Activated CD4-positive, alpha-beta T cell treated with anti-CD3 and anti-CD28 coated beads, Interleukin-2, amount 10 ng/mL, durations not matched to agents 7 days and 5 days (primary cell): Measurements from ENCODE around the gene POP7. TPM values are rescaled to one million over a fixed set of nuclear protein-coding genes. Genes with fewer than 3 reads are reported as not detected.
A peak's percentile ranks its signal among the peaks of the same experiment; 100 is the strongest.
"Not testable (repeated sequence)": the region's sequence is repeated elsewhere in the genome, so short reads cannot be mapped to it uniquely, and the experiment has no call there.

Experiments used
- CTCF ChIA-PET: fragments of 350-600 bp; sonication (Branson Sonifier 250); formaldehyde crosslinking; loops from one replicate; lab custom pipeline; 2021; ENCODE audit warnings: antibody characterized with exemption; lab: Charles Lee
- POLR2A ChIA-PET: fragments of 350-600 bp; sonication (Branson Sonifier 250); formaldehyde crosslinking; loops from one replicate; lab custom pipeline; 2021; ENCODE audit warnings: antibody characterized with exemption; lab: Charles Lee
- DNase-seq: peaks from one replicate; pipeline ENCODE4 v3.0.0-alpha.2; 2020
- H3K27ac Mint-ChIP-seq: one replicate; pipeline ENCODE4 v1.8.0; 2021; ENCODE audit warnings: mild to moderate bottlenecking, moderate library complexity, mixed read lengths
- H3K27me3 Mint-ChIP-seq: one replicate; pipeline ENCODE4 v1.8.0; 2021; ENCODE audit warnings: mixed read lengths
- H3K36me3 Mint-ChIP-seq: one replicate; pipeline ENCODE4 v1.8.0; 2021; ENCODE audit warnings: low read depth, mixed read lengths
- H3K4me1 Mint-ChIP-seq: one replicate; pipeline ENCODE4 v1.8.0; 2021; ENCODE audit warnings: mixed read lengths
- H3K4me3 Mint-ChIP-seq: one replicate; pipeline ENCODE4 v1.8.0; 2021; ENCODE audit warnings: mild to moderate bottlenecking, moderate library complexity, mixed read lengths
- H3K9me3 Mint-ChIP-seq: one replicate; pipeline ENCODE4 v1.8.0; 2021; ENCODE audit warnings: mixed read lengths
- total RNA-seq, 2 experiments: library from RNA; stranded (reverse); gene quantifications; one replicate each; pipeline ENCODE4 v1.2.3, GENCODE V29; 2021

Gene POP7
- 10 to 100 TPM; 39.9 to 40.5 TPM for total RNA-seq

DNA sequence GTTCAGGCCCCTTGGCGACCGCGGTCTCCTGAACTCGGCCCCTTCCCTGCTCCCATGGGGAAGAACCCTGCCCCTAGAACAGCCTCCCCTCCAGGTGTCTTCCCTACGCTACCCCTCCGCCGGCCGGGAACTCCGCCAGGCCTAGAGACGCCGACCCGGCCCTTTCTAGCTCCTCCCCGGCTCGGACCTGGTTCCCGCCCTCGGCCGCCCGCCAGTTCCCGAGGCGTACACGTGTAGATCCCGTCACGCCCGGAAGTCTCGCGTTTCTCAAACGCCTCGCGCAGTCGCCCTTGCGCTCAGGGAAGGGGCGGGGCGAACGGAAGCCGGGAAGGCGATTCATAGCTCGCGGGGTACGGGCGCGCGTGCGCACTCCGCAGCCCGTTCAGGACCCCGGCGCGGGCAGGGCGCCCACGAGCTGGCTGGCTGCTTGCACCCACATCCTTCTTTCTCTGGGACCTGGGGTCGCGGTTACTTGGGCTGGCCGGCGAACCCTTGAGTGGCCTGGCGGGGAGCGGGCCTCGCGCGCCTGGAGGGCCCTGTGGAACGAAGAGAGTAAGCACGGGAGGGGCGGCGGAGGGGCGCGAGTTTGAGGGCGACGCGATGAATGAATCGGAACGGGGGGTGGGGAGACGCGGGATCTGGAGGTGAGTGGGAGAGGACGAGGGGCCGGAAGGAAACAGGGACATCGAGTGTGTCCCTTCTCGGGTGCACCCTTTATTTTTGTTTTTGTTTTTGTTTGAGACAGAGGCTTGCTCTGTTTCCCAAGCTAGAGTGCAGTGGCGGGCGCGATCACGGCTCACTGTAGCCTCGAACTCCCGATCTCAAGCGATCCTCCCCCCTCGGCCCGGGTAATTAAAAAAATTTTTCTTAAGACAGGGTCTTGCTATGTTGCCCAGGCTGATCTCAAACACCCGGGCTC lies at the start of gene POP7:
Gene POP7 (plus strand): TSS at position 369 of the 919 bp plus-strand sequence. CDS start 710 bp downstream, outside the sequence.
- POLR2A ChIA-PET, result interaction anchor here (0.6 to 1.2 kb wide), 4 partner anchors 94 to 278 kb away, joined by 3 to 5 read pairs (median 4); partner anchors contain the start of genes FBXO24, MOSPD3, SLC12A9 and ZCWPW1
- peak within 1 kb of the TSS; percentile 94 for H3K4me3 Mint-ChIP-seq
- H3K9me3 Mint-ChIP-seq, result no peaks in the 10 kb centered on the region
- CTCF ChIA-PET, result interaction anchor here (0.5 to 3.2 kb wide), 52 partner anchors 10 to 800 kb away, joined by 3 to 40 read pairs (median 4); partner anchors contain the start of genes AGFG2, EPO, FBXO24 and GIGYF1
- peaks cover 5% of the 10 kb centered on the region for H3K27me3 Mint-ChIP-seq
- H3K27ac Mint-ChIP-seq, result peak within 1 kb of the TSS; percentile 97
- H3K4me1 Mint-ChIP-seq, result peaks cover 22% of the 10 kb centered on the region
- DNase-seq, result peak; percentile 99
- peaks cover 8% of the 10 kb centered on the region for H3K36me3 Mint-ChIP-seq

DNA sequence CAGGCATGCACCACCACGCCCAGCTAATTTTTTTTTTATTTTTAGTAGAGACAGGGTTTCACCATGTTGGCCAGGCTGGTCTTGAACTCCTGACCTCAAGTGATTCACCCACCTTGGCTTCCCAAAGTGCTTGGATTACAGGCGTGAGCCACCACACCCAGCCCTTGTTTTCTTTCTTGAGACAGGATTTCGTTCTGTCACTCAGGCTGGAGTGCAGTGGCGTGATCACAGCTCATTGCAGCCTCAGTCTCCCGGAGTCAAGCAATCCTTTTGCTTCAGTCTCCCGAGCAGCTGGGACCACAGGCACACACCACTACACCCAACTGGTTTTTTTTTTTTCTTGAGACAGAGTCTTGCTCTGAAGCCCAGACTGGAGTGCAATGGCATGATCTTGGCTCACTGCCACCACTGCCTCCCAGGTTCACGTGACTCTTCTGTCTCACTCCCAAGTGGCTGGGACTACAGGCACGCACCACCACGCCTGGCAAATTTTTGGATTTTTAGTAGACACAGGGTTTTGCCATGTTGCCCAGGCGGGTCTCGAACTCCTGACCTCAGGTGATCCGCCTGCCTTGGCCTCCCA lies 43.6 kb upstream of the POP7 start:
- POLR2A ChIA-PET, H3K27ac Mint-ChIP-seq, H3K9me3 Mint-ChIP-seq, CTCF ChIA-PET, H3K4me1 Mint-ChIP-seq, H3K36me3 Mint-ChIP-seq, DNase-seq, H3K4me3 Mint-ChIP-seq: not testable (repeated sequence)
- peaks cover 16% of the 10 kb centered on the region for H3K27me3 Mint-ChIP-seq

DNA sequence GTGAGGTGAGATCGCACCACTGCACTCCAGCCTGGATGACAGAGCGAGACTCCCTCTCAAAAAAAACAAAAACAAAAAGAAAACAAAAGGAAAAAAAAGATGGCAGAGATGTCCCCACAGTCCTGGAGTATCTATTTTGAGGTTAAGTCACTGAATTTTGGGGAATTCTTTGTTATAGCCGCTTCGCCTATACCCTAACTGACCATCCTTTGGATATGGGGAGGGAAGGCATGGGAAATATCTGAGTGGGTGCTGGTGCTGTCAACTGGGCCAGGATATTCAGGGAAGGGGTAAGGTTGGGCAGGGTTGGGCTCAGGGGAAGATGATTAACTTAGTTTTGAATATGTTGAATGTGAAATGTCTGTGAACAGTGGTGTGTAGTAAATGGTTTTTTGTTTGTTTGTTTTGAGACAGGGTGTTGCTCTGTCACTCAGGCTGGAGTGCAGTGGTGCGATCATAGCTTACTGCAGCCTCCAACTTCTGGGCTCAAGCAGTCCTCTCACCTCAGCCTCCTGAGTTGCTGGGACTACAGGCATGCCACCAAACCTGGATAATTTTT lies 40.7 kb upstream of the POP7 start:
- Mint-ChIP-seq H3K9me3 (no peaks in the 10 kb centered on the region), H3K27me3 (peaks cover 2% of the 10 kb centered on the region), H3K4me3 (no peak overlapping the region), H3K27ac (no peak overlapping the region), H3K36me3 (no peaks in the 10 kb centered on the region), H3K4me1 (no peaks in the 10 kb centered on the region)
- DNase-seq, result no peak
- POLR2A ChIA-PET, result no interaction called here
- CTCF ChIA-PET, result interaction anchor here (1.2 kb wide), 1 partner anchor 40 kb away, joined by 3 read pairs; the partner anchor contains the start of gene POP7

DNA sequence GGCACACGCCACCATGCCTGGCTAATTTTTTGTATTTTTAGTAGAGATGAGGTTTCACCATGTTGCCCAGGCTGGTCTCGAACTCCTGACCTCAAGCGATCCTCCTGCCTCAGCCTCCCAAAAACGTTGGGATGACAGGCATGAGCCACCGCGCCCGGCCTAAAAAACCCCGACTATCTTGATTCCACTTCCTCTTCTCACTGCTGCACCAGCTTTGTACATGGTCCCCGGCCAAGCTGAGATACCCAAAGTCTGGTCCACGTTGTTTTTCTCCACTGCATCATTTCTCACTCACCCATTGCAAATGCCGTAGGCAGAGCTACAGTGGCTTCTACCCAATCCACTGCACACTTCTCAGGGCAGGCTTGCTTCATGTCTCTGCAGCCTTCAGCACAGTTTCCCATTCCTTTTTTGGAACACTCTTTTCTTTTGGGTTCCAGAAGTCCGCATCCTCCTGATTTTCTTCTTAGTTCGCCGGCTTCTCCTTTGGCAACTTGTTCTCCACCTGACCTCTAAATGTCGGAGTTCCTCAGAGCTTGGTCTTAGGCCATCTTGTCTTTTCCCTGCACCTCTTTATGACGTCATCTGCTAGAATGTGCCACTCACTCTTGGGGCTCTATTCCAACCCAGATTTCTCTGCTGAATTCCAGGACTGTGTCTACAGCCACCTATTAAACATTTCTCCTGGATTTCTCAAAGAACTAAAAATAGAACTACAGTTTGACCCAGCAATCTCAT lies 38.4 kb upstream of the POP7 start:
- DNase-seq, result no peak
- ChIA-PET CTCF (interaction anchor here (0.6 to 1.7 kb wide), 2 partner anchors 24 to 59 kb away, joined by 4 read pairs; no protein-coding TSS in a partner anchor), POLR2A (no interaction called here)
- H3K9me3 Mint-ChIP-seq, result no peaks in the 10 kb centered on the region
- no peak overlapping the region for H3K27ac Mint-ChIP-seq
- no peak overlapping the region for H3K4me3 Mint-ChIP-seq
- H3K4me1 Mint-ChIP-seq, result peaks cover 3% of the 10 kb centered on the region
- peaks cover 5% of the 10 kb centered on the region for H3K27me3 Mint-ChIP-seq
- H3K36me3 Mint-ChIP-seq, result no peaks in the 10 kb centered on the region

DNA sequence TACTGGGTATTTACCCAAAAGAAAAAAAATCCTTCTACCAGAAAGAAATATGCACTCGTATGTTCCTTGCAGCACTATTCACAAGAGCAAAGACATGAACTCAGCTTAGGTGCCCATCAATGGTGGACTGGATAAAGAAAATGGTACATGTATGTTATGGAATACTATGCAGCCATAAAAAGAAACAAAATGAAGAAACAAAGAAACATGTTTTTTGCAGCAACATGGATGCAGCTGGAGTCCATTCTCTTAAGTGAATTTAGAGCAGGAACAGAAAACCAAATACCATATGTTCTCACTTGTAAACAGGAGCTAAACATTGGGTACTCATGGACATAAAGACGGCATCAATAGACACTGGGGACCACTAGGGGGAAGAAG lies 37.9 kb upstream of the POP7 start:
- H3K36me3 Mint-ChIP-seq, result no peaks in the 10 kb centered on the region
- peaks cover 9% of the 10 kb centered on the region for H3K4me1 Mint-ChIP-seq
- ChIA-PET CTCF (interaction anchor here (1.7 kb wide), 1 partner anchor 24 kb away, joined by 4 read pairs; no protein-coding TSS in a partner anchor), POLR2A (no interaction called here)
- peaks cover 5% of the 10 kb centered on the region for H3K27me3 Mint-ChIP-seq
- no peak for DNase-seq
- H3K4me3 Mint-ChIP-seq, result no peak overlapping the region
- no peak overlapping the region for H3K27ac Mint-ChIP-seq
- H3K9me3 Mint-ChIP-seq, result no peaks in the 10 kb centered on the region

DNA sequence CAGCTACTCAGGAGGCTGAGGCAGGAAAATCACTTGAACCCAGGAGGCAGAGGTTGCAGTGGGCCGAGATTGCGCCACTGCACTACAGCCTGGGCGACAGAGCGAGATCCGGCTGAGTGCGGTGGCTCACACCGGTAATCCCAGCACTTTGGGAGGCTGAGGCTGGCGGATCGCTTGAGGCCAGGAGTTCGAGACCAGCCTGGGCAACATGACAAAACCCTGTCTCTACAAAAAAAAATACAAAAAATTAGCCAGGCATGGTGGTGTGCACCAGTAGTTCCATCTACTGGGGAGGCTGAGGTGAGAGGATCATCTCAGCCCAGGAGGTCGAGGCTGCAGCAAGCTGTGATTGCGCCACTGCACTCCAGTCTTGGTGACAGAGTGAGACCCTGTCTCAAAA lies 36.8 kb upstream of the POP7 start:
- DNase-seq, H3K27ac Mint-ChIP-seq, H3K9me3 Mint-ChIP-seq, H3K27me3 Mint-ChIP-seq, H3K4me3 Mint-ChIP-seq, POLR2A ChIA-PET, H3K36me3 Mint-ChIP-seq: not testable (repeated sequence)
- CTCF ChIA-PET, result interaction anchor here (0.7 to 1.7 kb wide), 2 partner anchors 22 to 204 kb away, joined by 4 read pairs; no protein-coding TSS in a partner anchor
- peaks cover 11% of the 10 kb centered on the region for H3K4me1 Mint-ChIP-seq

DNA sequence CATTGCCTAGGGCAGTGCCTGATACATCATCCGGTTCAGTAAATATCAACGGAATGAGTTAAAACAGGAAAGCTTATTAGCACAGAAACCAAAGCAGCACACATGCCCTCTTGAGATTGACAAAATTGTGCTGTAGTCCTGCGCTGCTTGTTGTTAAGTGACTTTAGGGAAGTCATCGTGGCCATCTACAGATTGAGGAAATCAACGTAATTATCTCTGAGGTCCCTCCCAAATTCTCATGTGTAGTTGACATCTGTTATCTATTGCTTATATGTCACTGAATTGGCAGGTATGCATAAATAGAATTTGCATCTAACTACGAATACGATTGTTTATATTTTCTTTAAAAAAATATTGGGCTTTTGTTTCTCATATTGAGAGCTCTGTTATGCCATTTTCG lies 35.8 kb upstream of the POP7 start:
- no peaks in the 10 kb centered on the region for H3K9me3 Mint-ChIP-seq
- H3K27ac Mint-ChIP-seq, result no peak overlapping the region
- H3K4me1 Mint-ChIP-seq, result peaks cover 11% of the 10 kb centered on the region
- no peak for DNase-seq
- ChIA-PET POLR2A (no interaction called here), CTCF (interaction anchor here (0.6 to 1.9 kb wide), 3 partner anchors 25 to 84 kb away, joined by 3 to 4 read pairs (median 3); partner anchors contain the start of genes FBXO24 and LRCH4)
- H3K4me3 Mint-ChIP-seq, result no peak overlapping the region
- peaks cover 5% of the 10 kb centered on the region for H3K27me3 Mint-ChIP-seq
- H3K36me3 Mint-ChIP-seq, result peaks cover 3% of the 10 kb centered on the region

DNA sequence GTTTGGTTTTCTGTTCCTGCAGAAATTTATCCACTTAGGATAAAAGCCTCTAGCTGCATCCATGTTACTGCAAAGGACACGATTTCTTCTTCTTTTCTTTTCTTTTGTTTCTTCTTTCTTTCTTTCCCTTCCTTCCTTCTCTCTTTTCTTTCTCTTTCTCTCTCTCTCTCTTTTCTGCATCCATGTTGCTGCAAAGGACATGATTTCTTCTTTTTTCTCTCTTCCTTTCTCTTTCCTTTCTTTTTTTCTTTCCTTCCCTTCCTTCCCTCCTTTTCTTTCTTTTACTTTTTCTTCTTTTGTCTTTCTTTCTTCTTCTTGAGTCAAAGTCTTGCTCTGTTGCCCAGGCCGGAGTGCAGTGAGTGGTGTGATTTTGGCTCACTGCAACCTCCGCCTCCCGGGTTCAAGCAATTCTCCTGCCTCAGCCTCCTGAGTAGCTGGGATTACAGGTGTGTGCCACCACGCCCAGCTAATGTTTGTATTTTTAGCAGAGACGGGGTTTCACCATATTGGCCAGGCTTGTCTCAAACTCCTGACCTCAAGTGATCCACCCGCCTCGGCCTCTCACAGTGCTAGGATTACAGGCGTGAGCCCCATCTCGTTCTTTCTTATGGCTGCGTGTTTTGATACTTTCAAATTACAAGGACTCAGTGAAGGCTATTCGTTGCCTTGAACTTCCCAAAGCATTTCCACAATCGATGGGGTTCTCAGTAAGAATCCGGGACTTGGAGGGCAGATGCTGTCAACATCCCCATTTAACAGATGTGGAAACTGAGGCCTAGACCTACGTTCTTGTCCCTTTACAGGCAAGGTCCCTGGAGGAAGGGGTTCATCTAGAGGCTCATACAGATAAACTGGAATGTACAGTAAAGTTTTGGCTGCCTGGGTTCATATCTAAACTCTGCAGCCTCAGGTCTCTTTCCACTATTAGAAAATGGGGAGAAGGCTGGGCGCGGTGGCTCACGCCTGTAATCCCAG lies 34.3 kb upstream of the POP7 start:
- peaks cover 7% of the 10 kb centered on the region for H3K36me3 Mint-ChIP-seq
- H3K27ac Mint-ChIP-seq, result no peak overlapping the region
- ChIA-PET CTCF (interaction anchor here (1.6 to 1.9 kb wide), 2 partner anchors 42 to 86 kb away, joined by 4 read pairs; partner anchors contain the start of genes FBXO24 and LRCH4), POLR2A (no interaction called here)
- H3K9me3 Mint-ChIP-seq, result no peaks in the 10 kb centered on the region
- H3K27me3 Mint-ChIP-seq, result peaks cover 5% of the 10 kb centered on the region
- peaks cover 14% of the 10 kb centered on the region for H3K4me1 Mint-ChIP-seq
- H3K4me3 Mint-ChIP-seq, result no peak overlapping the region
- DNase-seq, result no peak

DNA sequence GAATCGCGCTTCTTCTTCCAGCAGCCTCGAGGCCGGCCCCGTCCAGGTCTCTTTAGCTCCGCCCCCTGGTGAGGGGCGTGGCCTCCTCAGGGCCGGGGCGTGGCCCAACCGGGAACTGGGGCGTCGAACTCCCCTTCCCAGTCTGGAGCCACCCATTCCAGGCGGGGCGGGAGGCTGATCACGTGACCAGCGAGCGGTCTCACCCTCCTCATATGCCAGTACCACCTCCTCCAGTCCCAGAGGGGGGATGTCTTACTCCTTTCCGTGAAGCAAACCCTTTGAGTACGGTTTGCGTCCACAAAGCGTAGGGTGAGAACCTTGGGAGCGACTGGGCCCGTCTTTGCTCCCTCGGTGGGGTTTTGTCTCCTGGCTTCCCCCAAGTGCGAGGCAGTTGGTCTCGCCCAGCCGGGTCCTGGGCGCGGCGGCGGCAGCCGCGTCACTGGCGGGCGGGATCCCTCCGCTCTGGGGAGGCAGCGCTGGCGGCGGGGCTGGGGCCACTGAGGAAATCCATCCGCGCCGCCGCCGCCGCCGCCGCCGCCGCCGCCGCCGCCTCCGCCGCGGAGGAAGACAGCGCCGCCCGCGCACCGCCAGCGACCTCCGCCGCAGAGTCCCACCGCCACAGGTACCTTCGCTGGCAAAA lies 32.5 kb upstream of the POP7 start, which contains the start of gene GNB2:
Gene GNB2 (plus strand): TSS at position 439 of the 640 bp plus-strand sequence. CDS start 2,526 bp downstream, outside the sequence.
- H3K9me3 Mint-ChIP-seq, result no peaks in the 10 kb centered on the region
- peaks cover 25% of the 10 kb centered on the region for H3K4me1 Mint-ChIP-seq
- H3K36me3 Mint-ChIP-seq, result peaks cover 19% of the 10 kb centered on the region
- H3K27me3 Mint-ChIP-seq, result peaks cover 5% of the 10 kb centered on the region
- ChIA-PET CTCF (interaction anchor here (0.6 to 1.6 kb wide), 7 partner anchors 32 to 219 kb away, joined by 3 to 9 read pairs (median 3); partner anchors contain the start of genes FBXO24, LRCH4, POP7 and SLC12A9), POLR2A (no interaction called here)
- peak within 1 kb of the TSS; percentile 97 for H3K4me3 Mint-ChIP-seq
- H3K27ac Mint-ChIP-seq, result peak within 1 kb of the TSS; percentile 97
- DNase-seq, result peak; percentile 99

DNA sequence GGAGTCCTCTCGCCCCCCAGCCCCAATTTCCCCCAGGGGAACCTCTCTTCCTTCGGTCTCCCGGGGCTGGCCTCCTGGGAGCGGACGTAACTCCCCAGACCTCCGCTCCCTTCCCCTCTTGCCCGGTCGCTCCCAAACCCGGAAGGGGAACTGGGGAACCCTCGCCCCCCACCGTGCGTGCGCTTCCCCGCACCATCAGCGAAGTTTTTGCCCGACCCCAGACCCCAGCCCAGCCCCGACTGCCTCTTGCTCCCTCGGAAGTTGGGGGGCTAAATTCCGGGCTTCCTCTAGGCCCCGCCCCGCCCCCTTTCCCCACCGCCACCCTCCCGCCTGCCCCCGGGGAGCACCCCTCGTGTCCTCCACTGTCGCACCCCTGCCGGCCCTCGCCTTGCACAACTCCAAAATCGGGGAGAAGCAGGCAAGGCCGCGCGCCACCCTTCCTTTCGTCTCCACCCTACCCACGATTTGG lies 31.9 kb upstream of the POP7 start:
- DNase-seq, result peak; percentile 48
- CTCF ChIA-PET, result interaction anchor here (1.1 kb wide), 1 partner anchor 32 kb away, joined by 3 read pairs; the partner anchor contains the start of gene POP7

More for the DNA sequence above, 31.9 kb upstream of the POP7 start:
- H3K4me1 Mint-ChIP-seq, result peaks cover 27% of the 10 kb centered on the region
- POLR2A ChIA-PET, result no interaction called here
- peaks cover 20% of the 10 kb centered on the region for H3K36me3 Mint-ChIP-seq
- H3K27me3 Mint-ChIP-seq, result peaks cover 5% of the 10 kb centered on the region
- H3K27ac Mint-ChIP-seq, result peak overlapping the region; percentile 95
- no peaks in the 10 kb centered on the region for H3K9me3 Mint-ChIP-seq
- H3K4me3 Mint-ChIP-seq, result peak overlapping the region; percentile 97
